Activated CD4-positive, alpha-beta T cell treated with anti-CD3 and anti-CD28 coated beads, Interleukin-2, amount 50 U/mL, for 48 hours (primary cell): ENCODE measurements around the gene NCKAP5.

Experiments used
- DNase-seq, 2 experiments: peaks; one replicate each; pipeline ENCODE4 v3.0.0-alpha.2; 2020

The NCKAP5 gene

DNA sequence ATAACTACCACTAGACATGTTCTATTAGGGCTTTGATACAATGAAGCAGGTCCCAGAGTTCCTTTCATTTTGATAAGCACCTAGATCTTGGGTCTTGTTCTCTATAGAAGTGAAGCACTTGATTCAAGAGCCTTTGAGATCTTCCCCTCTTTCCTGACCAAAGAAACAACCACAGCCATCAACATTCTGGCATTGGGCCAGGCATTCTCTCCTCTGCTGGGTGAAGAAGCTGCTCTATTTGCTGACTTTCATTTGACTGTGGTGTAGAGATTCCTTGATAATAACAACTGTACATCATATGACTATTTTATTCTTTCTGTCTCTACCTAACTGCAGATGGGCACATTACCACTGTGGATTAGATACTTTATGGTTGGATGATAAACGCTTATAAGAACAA is 801.7 kb downstream of the NCKAP5 start:
- DNase-seq: no peak

DNA sequence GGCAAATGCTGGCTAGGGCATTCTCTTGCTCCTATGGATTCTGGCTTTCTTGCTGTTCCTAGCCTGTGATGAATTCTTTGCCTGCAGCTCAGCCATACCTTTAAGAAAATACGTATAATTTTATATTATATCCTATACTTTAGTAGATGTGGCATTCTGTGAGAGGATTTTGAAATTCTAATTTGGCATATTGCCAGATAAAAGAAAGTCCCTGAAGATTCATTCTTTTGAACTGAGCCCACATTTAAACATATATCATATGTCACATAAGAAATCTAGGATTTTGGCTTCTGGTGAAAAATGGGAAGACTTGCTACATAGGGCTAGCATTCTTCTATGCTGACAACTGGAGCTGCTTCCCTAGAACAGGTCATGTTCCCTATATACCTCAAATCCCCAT is 806.8 kb downstream of the NCKAP5 start:
- no peak for DNase-seq

DNA sequence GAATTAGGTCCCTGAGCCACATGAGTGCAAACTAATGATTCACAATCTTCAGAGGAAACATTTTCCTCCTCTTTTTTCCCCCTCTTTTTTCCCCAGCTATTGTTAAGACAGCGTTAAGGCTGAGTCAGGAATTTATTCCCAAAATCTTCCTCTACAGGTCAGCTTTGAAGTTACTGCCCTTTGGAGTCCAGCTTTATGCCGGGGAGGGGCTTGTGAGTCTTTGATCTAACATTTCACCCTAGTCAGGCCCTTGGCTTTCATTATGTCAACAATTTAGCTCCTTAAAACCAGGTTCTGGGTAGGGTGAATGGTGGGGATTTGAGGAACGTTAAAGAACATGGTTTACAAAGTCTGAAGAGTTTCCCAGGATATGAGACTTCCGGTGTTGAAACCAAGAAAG is 807.3 kb downstream of the NCKAP5 start:
- no peak for DNase-seq

- no peak for DNase-seq
Measured at GRCh38 chr2:132760405-132760804, 807.9 kb downstream of the NCKAP5 start.

GRCh38 chr2:132758995-132759394 is 809.3 kb downstream of the NCKAP5 start:
- no peak for DNase-seq

DNA sequence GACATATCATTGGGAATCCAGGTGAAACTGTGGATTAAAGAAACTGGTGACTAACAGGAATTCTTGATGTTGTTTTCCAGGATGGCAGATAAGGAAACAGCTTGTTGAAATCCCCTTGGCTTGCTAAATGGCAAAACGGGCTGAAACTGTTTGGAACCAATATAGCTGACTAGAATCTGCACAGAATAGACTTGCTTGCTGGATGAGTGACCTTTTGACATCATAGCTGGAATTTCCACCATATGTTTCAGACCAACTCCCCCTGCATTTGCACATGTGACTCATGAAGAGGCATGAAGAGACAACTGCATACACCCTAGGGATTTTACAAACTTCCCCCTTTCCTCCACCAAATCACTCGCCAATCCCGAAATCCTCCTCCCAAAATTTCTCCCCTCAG is 810.6 kb downstream of the NCKAP5 start:
- no peak for DNase-seq

GRCh38 chr2:132757002-132757589 is 811.2 kb downstream of the NCKAP5 start:
- DNase-seq: no peak

- no peak for DNase-seq
Measured at GRCh38 chr2:132754867-132755472, 813.3 kb downstream of the NCKAP5 start.

DNA sequence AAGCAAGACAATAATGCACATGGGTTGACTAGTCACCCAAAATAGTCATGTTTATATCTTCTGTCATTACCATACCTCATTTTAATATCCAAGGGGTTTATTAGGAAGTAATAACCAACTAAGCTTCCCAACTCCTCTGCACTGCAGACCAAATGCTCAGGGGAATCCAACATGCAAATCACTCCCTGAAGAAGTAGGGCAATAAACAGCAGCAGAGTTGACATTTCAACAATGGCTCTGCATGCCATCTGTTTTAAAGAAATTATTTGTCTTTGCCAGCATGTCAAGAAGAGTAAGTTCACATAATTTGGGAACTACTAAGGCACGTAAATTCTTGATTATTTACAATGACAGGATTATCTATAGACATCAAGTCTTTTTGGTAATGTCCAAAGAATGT is 813.9 kb downstream of the NCKAP5 start:
- DNase-seq: no peak

DNA sequence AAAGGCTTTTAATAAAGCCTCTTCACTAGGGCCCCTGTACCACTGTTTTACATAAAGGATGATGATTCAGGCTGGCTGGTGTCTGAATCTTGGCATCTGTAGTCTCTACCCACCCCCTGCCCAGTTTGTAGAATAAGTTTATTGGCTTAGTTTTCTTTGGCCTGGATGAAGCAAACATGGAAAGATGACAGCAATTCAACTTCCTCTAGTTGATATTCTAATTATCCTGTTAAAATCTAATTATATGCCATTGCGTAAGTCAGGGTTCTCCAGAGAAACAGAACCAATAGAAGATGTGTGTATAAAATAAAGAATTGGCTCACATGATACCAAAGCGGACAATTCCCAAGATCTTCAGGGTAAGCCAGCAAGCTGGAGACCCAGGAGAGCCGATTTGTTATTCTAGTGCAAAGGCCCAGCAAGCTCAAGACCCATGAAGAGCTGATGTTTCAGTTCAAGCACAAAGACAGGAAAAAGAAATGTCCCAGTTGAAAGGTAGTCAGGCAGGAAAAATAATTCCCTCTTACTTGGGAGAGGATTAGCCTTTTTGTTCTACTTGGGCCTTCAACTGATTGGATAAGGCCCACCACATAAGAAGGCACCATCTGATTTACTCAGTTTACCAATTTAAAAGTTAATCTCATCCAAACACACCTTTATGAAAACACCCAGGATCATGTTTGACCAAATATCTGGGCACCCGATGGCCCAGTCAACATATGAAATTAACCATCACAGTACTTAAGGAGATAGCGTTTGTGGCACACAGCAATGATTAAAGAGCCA is 815.6 kb downstream of the NCKAP5 start:
- no peak for DNase-seq

GRCh38 chr2:132751836-132752235 is 816.4 kb downstream of the NCKAP5 start:
- DNase-seq: no peak

- no peak for DNase-seq
Measured at GRCh38 chr2:132750606-132751005, 817.7 kb downstream of the NCKAP5 start.

GRCh38 chr2:132747046-132747445 is 821.2 kb downstream of the NCKAP5 start:
- DNase-seq: no peak

GRCh38 chr2:132741754-132742153 is 826.5 kb downstream of the NCKAP5 start:
- no peak for DNase-seq

DNA sequence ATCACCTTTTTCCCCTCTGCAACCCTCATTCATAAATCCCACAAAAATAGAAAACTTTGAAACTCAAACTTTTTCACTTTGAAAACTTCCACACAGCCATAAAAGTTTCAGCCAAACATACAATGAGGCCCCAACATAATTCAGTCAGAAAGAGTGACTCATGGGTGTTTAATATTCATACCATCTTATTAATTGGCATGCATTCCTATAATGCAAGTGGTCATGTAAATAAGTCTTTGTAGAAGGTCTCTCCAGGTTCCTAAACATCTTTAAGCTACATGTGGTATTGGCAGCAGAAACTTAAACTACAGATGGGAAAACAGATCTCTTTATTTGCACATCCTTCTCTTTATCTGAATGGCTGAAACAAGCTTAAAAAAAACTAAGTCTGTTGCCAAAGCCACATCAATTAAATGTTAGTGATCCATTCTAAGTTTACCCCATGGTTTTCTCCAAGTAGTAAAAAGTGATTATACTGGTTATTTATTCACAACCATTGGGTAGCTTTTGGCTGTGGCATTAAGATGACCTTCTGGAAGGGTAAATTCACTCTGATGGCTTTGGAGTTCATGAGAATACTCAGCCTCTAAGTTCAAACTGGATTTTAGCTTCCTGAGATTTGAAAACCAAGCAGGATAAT is 828.1 kb downstream of the NCKAP5 start:
- DNase-seq: no peak

DNA sequence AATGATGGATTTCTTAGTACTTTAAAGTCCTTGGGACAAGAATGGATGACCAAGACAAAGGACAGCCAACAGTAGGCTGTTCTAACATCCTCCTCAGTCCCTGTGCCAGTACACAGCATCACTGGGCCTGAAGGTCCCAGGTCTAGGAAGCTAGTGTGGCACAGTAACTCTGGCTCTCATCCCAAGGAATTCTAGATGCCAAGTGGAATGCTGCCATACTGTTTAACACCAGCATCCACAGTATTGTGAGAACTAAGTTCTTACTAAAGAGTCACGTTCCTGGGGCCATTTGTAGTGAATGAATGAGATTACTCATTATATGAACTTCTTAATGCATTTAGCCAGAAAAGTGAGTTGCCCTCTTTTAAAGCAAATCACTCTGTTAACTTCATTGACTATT is 830.0 kb downstream of the NCKAP5 start:
- no peak for DNase-seq

DNA sequence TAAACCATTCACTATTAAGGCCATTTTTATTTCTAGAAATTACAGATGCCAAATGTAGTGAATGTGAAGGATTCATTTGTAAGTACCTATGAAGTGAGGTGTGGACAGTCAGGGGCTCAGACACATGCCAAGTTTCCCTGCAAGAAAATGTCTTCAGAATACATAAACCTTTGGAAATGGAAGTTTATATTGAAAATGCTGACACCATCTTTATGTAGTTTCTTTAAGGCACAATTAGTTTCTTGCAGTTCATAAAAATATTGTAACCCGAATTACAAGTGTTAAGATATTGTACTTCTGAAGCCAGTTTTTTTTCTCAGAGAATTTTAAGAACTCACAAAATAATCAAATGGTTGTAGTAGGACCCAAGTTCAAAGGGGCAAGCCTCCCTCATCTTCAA is 832.2 kb downstream of the NCKAP5 start:
- DNase-seq: no peak

- no peak for DNase-seq
Measured at GRCh38 chr2:132734961-132735360, 833.3 kb downstream of the NCKAP5 start.

- no peak for DNase-seq
Measured at GRCh38 chr2:132733094-132733493, 835.2 kb downstream of the NCKAP5 start.

DNA sequence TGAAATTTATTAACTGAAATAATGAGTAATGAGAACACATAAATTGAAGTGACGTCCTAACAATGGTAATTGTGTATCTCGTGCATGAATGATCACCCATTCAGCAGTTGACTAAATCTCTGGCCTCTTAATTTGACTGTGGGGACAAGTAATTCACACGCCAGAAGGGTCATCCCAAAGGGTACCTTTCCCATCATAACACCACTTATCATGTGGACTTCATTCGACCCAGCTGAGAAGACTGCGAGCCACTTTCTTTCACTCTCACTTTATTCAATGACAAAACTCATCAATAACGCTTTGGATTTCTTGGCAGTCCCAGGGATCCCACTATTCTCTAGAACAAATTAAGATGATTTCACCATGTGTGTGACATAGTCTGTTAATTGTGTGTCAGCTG is 835.6 kb downstream of the NCKAP5 start:
- DNase-seq: no peak

DNA sequence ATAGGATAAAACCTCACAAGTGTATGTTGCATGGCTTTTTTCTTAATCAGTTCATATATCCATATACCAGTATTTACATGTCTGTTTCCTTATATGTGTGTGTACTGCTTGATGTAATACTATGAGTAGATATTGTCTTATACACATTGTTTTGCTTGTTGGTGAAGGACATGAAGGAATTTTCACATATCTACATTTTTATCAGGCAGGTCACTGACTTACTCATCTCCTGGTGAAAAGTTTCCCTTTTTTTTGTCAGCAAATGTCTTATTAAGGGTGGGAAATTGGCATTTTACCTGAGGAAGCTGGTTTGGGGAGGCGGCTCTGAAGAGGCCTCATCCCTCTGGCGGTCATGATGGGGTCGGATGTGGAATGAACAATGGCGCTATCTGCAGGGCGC is 836.8 kb downstream of the NCKAP5 start:
- DNase-seq: no peak

GRCh38 chr2:132730611-132731010 is 837.7 kb downstream of the NCKAP5 start:
- DNase-seq: no peak

- DNase-seq: no peak
Measured at GRCh38 chr2:132729522-132729921, 838.7 kb downstream of the NCKAP5 start.

GRCh38 chr2:132726155-132726554 is 842.1 kb downstream of the NCKAP5 start:
- DNase-seq: no peak
